Mammary epithelial cell (primary cell): ENCODE data around the gene MDM2.

Experiments
- EZH2 ChIP-seq: IDR thresholded peaks from 2 replicates; pipeline ENCODE4 v1.6.1; 2012; ENCODE audit warnings: low read length, inconsistent platforms, borderline replicate concordance
- TF ChIP-seq, protein P1 (sequence below), 2 donors: IDR thresholded peaks in 1 of 2; conservative IDR thresholded peaks in 1 of 2; 2 replicates each; pipeline ENCODE4 v1.5.1; 2011 to 2012; ENCODE audit warnings: inconsistent platforms in 2 of 2, low read length in 2 of 2, mild to moderate bottlenecking in 2 of 2, control low read depth in 1 of 2, low read depth in 1 of 2; ENCODE audit not compliant: insufficient read depth in 1 of 2; ENCODE audit errors: extremely low read depth in 1 of 2

DNA sequence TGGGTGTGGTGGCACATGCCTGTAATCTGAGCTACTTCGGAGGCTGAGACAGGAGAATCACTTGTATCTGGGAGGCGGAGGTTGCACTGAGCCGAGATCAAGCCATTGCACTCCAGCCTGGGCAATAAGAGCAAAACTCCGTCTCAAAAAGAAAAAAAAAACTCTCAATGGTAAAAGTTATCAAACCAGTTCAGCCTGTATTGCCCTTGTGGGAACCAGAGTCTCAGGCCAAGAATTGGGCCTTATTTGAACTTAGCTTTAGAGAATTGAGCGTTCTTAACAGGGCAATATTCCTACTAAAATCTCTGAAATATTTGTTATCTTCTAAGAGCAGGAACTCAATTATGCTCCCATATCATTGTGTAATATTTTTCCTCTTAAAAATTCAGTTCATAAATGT lies 7.7 kb upstream of the MDM2 start:
- TF ChIP-seq, protein P1, sequence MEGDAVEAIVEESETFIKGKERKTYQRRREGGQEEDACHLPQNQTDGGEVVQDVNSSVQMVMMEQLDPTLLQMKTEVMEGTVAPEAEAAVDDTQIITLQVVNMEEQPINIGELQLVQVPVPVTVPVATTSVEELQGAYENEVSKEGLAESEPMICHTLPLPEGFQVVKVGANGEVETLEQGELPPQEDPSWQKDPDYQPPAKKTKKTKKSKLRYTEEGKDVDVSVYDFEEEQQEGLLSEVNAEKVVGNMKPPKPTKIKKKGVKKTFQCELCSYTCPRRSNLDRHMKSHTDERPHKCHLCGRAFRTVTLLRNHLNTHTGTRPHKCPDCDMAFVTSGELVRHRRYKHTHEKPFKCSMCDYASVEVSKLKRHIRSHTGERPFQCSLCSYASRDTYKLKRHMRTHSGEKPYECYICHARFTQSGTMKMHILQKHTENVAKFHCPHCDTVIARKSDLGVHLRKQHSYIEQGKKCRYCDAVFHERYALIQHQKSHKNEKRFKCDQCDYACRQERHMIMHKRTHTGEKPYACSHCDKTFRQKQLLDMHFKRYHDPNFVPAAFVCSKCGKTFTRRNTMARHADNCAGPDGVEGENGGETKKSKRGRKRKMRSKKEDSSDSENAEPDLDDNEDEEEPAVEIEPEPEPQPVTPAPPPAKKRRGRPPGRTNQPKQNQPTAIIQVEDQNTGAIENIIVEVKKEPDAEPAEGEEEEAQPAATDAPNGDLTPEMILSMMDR (conservative IDR thresholded peaks at IDR 0.05 in 1 of 2, IDR thresholded peaks at IDR 0.05 in 1 of 2; ENCODE audit: extremely low read depth in 1 of 2, insufficient read depth in 1 of 2, low read depth in 1 of 2, low read length in 2 of 2) = no peak
- no peak for TF ChIP-seq EZH2
